G401.6 (cell line): ENCODE results near the gene AGBL5.
"Not testable (repeated sequence)": the region's sequence is repeated elsewhere in the genome, so short reads cannot be mapped to it uniquely, and the experiment has no call there.

ENCODE experiments used
- FAIRE-seq: peaks from 2 replicates; lab custom pipeline; 2012; peaks lifted over from hg19 to GRCh38; lab: Jason Lieb, UNC

Gene AGBL5

GRCh38 chr2:27091746-27092695 lies 40.6 kb downstream of the AGBL5 start:
- FAIRE-seq: no peak

GRCh38 chr2:27092696-27093429 lies 41.4 kb downstream of the AGBL5 start:
- no peak for FAIRE-seq

- FAIRE-seq: no peak
Measured at GRCh38 chr2:27093430-27094352, 42.2 kb downstream of the AGBL5 start.

- FAIRE-seq: no peak
Measured at GRCh38 chr2:27094353-27094984, 43.0 kb downstream of the AGBL5 start.

- no peak for FAIRE-seq
Measured at GRCh38 chr2:27095427-27095744, 43.9 kb downstream of the AGBL5 start.

- no peak for FAIRE-seq
Measured at GRCh38 chr2:27095745-27096651, 44.5 kb downstream of the AGBL5 start.

GRCh38 chr2:27096748-27097297 lies 45.4 kb downstream of the AGBL5 start:
- FAIRE-seq: no peak

- no peak for FAIRE-seq
Measured at GRCh38 chr2:27097341-27097740, 45.9 kb downstream of the AGBL5 start.

- no peak for FAIRE-seq
Measured at GRCh38 chr2:27099334-27099955, 48.0 kb downstream of the AGBL5 start.

GRCh38 chr2:27100036-27100435 lies 48.6 kb downstream of the AGBL5 start:
- FAIRE-seq: no peak

- FAIRE-seq: no peak
Measured at GRCh38 chr2:27102329-27102728, 50.9 kb downstream of the AGBL5 start.

GRCh38 chr2:27105981-27106380 lies 54.5 kb downstream of the AGBL5 start:
- FAIRE-seq: no peak

- FAIRE-seq: no peak
Measured at GRCh38 chr2:27108221-27108620, 56.8 kb downstream of the AGBL5 start.

- FAIRE-seq: no peak
Measured at GRCh38 chr2:27109083-27109482, 57.6 kb downstream of the AGBL5 start.

GRCh38 chr2:27110603-27111352 lies 59.3 kb downstream of the AGBL5 start:
- not testable (repeated sequence) for FAIRE-seq

- FAIRE-seq: not testable (repeated sequence)
Measured at GRCh38 chr2:27111392-27112078, 60.1 kb downstream of the AGBL5 start.

GRCh38 chr2:27115519-27115918 lies 64.1 kb downstream of the AGBL5 start:
- no peak for FAIRE-seq

GRCh38 chr2:27117995-27118524 lies 66.6 kb downstream of the AGBL5 start:
- no peak for FAIRE-seq
